HCT116 (cell line): ENCODE measurements around the gene PHF19. TPM values are rescaled to one million over a fixed set of nuclear protein-coding genes. Genes with fewer than 3 reads are reported as not detected.

ENCODE experiments used
- ATAC-seq: fragments of 200-7000 bp; cut with Tn5 transposase; 2 replicates; pipeline ENCODE4 v1.9.1; 2020; ENCODE audit warnings: mild to moderate bottlenecking, moderate library complexity
- BruUV-seq: library from RNA; stranded (reverse); fragments of 400-500 nt; replicated peaks from 2 replicates; lab custom pipeline; 2021; lab: Mats Ljungman, UMichigan
- CTCF ChIA-PET: fragments of 300-600 bp; sonication (Branson Sonifier 250); formaldehyde crosslinking; loops from one replicate; lab custom pipeline; 2021; ENCODE audit warnings: antibody characterized with exemption; lab: Charles Lee
- POLR2A ChIA-PET: fragments of 300-600, 350-600 bp; sonication (Branson Sonifier 250); formaldehyde crosslinking; loops from one replicate; lab custom pipeline; 2021; ENCODE audit warnings: antibody characterized with exemption; lab: Charles Lee
- RAD21 ChIA-PET, 2 experiments: fragments of 300-600 bp; sonication (Branson Sonifier 250); formaldehyde crosslinking; loops; one replicate each; lab custom pipeline; 2023; ENCODE audit warnings: low total read pairs in 2 of 2; ENCODE audit not compliant: uncharacterized antibody in 2 of 2, unreplicated experiment in 2 of 2, low non-redundant PET in 1 of 2; lab: Charles Lee
- DNase-seq: peaks from one replicate; pipeline ENCODE4 v3.0.0-alpha.2; 2010; ENCODE audit warnings: low read depth, low spot score
- H2AFZ ChIP-seq: fragments of 200-600 bp; shearing (Covaris generic), sonication (generic); 2 replicates; pipeline ENCODE4 v1.6.1; 2017; ENCODE audit warnings: low read depth, mixed run types, mixed read lengths, antibody characterized with exemption, low read length; ENCODE audit not compliant: poor library complexity, severe bottlenecking
- H3K27ac ChIP-seq: 2 replicates; pipeline ENCODE4 v1.5.1; 2012; ENCODE audit warnings: low read depth, low read length
- H3K27me3 ChIP-seq: fragments of 200-600 bp; sonication (generic); 2 replicates; pipeline ENCODE4 v1.6.1; 2016; ENCODE audit warnings: mixed run types, low read length, mixed read lengths; ENCODE audit not compliant: insufficient read depth
- H3K36me3 ChIP-seq, 2 experiments: fragments of 200-500 bp in 1 of 2; fragments of 200-600 bp in 1 of 2; sonication (Bioruptor generic) in 1 of 2; sonication (generic) in 1 of 2; 2 replicates each; pipeline versions ENCODE4 v1.5.1 to v1.6.1; 2014 to 2016; ENCODE audit warnings: low read length in 2 of 2, inconsistent platforms in 1 of 2, mixed read lengths in 1 of 2, mixed run types in 1 of 2; ENCODE audit not compliant: insufficient read depth in 2 of 2, control insufficient read depth in 1 of 2
- H3K4me1 ChIP-seq, 2 experiments: fragments of 200-600 bp in 1 of 2; sonication (generic) in 1 of 2; 2 replicates each; pipeline versions ENCODE4 v1.5.1 to v1.6.1; 2012 to 2017; ENCODE audit warnings: low read length in 2 of 2, inconsistent platforms in 1 of 2, mild to moderate bottlenecking in 1 of 2, mixed read lengths in 1 of 2, mixed run types in 1 of 2, moderate library complexity in 1 of 2; ENCODE audit not compliant: insufficient read depth in 2 of 2, control insufficient read depth in 1 of 2
- H3K4me2 ChIP-seq: fragments of 200-600 bp; sonication (generic); 2 replicates; pipeline ENCODE4 v1.6.1; 2017; ENCODE audit warnings: mixed run types, low read length, mixed read lengths
- H3K4me3 ChIP-seq, 2 experiments: fragments of 200-600 bp in 1 of 2; sonication (generic) in 1 of 2; replicated peaks in 1 of 2; 2 replicates each; pipeline ENCODE4 v1.5.1; 2011 to 2016; ENCODE audit warnings: low read length in 2 of 2, control low read depth in 1 of 2, low read depth in 1 of 2, mild to moderate bottlenecking in 1 of 2, mixed read lengths in 1 of 2, mixed run types in 1 of 2
- H3K79me2 ChIP-seq: fragments of 200-600 bp; sonication (generic); 2 replicates; pipeline ENCODE4 v1.6.1; 2017; ENCODE audit warnings: mild to moderate bottlenecking, mixed run types, low read length, moderate library complexity, mixed read lengths; ENCODE audit not compliant: insufficient read depth
- H3K9ac ChIP-seq: fragments of 200-600 bp; sonication (generic); 2 replicates; pipeline ENCODE4 v1.6.1; 2016; ENCODE audit warnings: low read length, mixed read lengths
- H3K9me2 ChIP-seq: fragments of 200-600 bp; sonication (generic), shearing (Covaris generic); 2 replicates; pipeline ENCODE4 v1.6.1; 2017; ENCODE audit warnings: mixed run types, mild to moderate bottlenecking, moderate library complexity; ENCODE audit not compliant: insufficient read depth
- H3K9me3 ChIP-seq, 2 experiments: fragments of 200-500 bp in 1 of 2; fragments of 200-600 bp in 1 of 2; sonication (Bioruptor generic) in 1 of 2; sonication (generic) in 1 of 2; 2 replicates each; pipeline ENCODE4 v1.6.1; 2014 to 2017; ENCODE audit warnings: low read length in 2 of 2, mixed read lengths in 2 of 2, inconsistent platforms in 1 of 2, low read depth in 1 of 2, mild to moderate bottlenecking in 1 of 2, mixed run types in 1 of 2, moderate library complexity in 1 of 2; ENCODE audit not compliant: control insufficient read depth in 1 of 2, insufficient read depth in 1 of 2
- H4K20me1 ChIP-seq: fragments of 200-600 bp; sonication (generic), shearing (Covaris generic); 2 replicates; pipeline ENCODE4 v1.6.1; 2017; ENCODE audit warnings: mixed run types, mild to moderate bottlenecking, moderate library complexity; ENCODE audit not compliant: insufficient read depth
- CEBPB ChIP-seq: IDR thresholded peaks from 2 replicates; pipeline ENCODE4 v1.6.1; 2012; ENCODE audit warnings: low read depth
- ELF1 ChIP-seq: IDR thresholded peaks from 2 replicates; pipeline ENCODE4 v1.6.1; 2012; ENCODE audit warnings: low read depth, borderline replicate concordance
- EZH2phosphoT487 ChIP-seq: fragments of 200-600 bp; IDR thresholded peaks from 2 replicates; pipeline ENCODE4 v1.6.1; 2018; ENCODE audit warnings: antibody characterized with exemption, borderline replicate concordance
- POLR2A ChIP-seq: IDR thresholded peaks from 2 replicates; pipeline ENCODE4 v1.7.0; 2011; ENCODE audit warnings: borderline replicate concordance; ENCODE audit not compliant: insufficient read depth, insufficient read length; ENCODE audit errors: extremely low read depth
- RAD21 ChIP-seq: IDR thresholded peaks from 2 replicates; pipeline ENCODE4 v1.6.1; 2012; ENCODE audit warnings: low read depth, mild to moderate bottlenecking
- TCF7L2 ChIP-seq: IDR thresholded peaks from 2 replicates; pipeline ENCODE4 v1.7.0; 2011; ENCODE audit warnings: borderline replicate concordance, inconsistent platforms; ENCODE audit not compliant: insufficient read depth, insufficient read length; ENCODE audit errors: extremely low read depth
- intact Hi-C: fragments of 100-400 bp; cut with micrococcal nuclease; formaldehyde crosslinking; loops from 2 replicates; pipeline ENCODE4 v1.10.0; 2022
- total RNA-seq: library from RNA; stranded (reverse); gene quantifications from one replicate; pipeline ENCODE4 v1.2.1, GENCODE V29; 2021; ENCODE audit not compliant: unreplicated experiment
- TF ChIP-seq, protein P1 (sequence below): IDR thresholded peaks from 2 replicates; pipeline ENCODE4 v1.6.1; 2012
- TF ChIP-seq, protein P2 (sequence below): IDR thresholded peaks from 2 replicates; pipeline ENCODE4 v1.6.1; 2012; ENCODE audit warnings: low read depth

The PHF19 gene
- total RNA-seq, 1 experiment from 2014 or later, result 74.0 TPM

DNA sequence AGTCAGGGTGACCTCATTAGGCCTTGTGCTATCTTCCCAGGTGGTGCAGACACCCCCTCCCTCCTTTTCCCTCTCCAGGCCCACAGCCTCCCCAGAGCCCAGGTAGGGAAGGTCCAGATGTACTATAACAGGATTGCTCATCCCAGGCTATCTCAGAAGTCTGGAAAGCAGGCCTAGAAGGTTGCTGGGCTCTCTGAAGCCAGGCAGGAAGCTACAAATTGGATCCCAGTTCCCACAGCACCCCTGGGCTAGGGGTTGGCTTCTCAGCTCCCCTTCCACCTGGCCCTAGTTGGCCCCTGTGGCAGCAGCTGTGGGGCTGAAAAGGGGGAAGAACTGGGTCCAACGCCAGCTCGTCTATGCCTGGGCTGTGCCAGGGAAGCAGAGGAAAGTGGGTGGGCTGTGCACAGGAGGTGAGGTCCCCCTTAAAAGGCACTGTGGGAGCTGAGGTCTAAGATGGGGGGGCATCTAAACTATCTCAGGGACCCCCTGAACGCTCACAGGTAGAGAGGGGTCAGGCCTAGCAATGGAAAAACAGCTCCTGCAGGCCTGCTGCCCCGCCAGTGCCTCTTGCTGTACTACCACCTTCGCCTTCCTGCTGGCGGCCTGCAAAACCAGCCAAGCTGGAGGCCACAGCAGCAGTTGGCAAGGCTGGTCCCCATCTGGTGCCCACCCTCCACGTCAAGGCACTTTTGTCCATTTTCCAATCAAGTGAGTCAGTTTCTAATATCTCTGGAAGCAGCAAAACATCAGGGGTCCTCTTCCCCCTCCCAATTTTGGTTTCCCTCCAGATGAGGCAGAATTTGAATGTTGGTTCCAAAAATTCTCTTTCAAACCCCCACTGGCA is 20.9 kb downstream of the PHF19 start:
- RAD21 ChIA-PET, result no interaction called here
- peaks cover 3 to 16% of the 10 kb centered on the region in 2 experiments for H3K36me3 ChIP-seq
- H3K9me2 ChIP-seq, result no peaks in the 10 kb centered on the region
- no peaks in the 10 kb centered on the region for H3K79me2 ChIP-seq
- DNase-seq (no peak), ATAC-seq (no peak)
- intact Hi-C loops, result no loop called here
- H3K27ac ChIP-seq, result no peak overlapping the region
- no peak overlapping the region for H2AFZ ChIP-seq
- no peak overlapping the region for H3K4me2 ChIP-seq
- H3K9me3 ChIP-seq, result no peaks in the 10 kb centered on the region
- BruUV-seq, result no TSS peak
- H3K4me3 ChIP-seq, result no peak overlapping the region
- no peak overlapping the region for H3K9ac ChIP-seq
- H4K20me1 ChIP-seq, result no peaks in the 10 kb centered on the region
- TF ChIP-seq CEBPB (no peak), EZH2phosphoT487 (no peak), POLR2A (no peak), TCF7L2 (no peak), ELF1 (no peak), RAD21 (no peak)
- TF ChIP-seq, protein P1, sequence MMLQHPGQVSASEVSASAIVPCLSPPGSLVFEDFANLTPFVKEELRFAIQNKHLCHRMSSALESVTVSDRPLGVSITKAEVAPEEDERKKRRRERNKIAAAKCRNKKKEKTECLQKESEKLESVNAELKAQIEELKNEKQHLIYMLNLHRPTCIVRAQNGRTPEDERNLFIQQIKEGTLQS, result no peak
- TF ChIP-seq, protein P2, sequence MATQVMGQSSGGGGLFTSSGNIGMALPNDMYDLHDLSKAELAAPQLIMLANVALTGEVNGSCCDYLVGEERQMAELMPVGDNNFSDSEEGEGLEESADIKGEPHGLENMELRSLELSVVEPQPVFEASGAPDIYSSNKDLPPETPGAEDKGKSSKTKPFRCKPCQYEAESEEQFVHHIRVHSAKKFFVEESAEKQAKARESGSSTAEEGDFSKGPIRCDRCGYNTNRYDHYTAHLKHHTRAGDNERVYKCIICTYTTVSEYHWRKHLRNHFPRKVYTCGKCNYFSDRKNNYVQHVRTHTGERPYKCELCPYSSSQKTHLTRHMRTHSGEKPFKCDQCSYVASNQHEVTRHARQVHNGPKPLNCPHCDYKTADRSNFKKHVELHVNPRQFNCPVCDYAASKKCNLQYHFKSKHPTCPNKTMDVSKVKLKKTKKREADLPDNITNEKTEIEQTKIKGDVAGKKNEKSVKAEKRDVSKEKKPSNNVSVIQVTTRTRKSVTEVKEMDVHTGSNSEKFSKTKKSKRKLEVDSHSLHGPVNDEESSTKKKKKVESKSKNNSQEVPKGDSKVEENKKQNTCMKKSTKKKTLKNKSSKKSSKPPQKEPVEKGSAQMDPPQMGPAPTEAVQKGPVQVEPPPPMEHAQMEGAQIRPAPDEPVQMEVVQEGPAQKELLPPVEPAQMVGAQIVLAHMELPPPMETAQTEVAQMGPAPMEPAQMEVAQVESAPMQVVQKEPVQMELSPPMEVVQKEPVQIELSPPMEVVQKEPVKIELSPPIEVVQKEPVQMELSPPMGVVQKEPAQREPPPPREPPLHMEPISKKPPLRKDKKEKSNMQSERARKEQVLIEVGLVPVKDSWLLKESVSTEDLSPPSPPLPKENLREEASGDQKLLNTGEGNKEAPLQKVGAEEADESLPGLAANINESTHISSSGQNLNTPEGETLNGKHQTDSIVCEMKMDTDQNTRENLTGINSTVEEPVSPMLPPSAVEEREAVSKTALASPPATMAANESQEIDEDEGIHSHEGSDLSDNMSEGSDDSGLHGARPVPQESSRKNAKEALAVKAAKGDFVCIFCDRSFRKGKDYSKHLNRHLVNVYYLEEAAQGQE, result no peak
- CTCF ChIA-PET, result no interaction called here
- no peaks in the 10 kb centered on the region for H3K27me3 ChIP-seq
- H3K4me1 ChIP-seq, result no peaks in the 10 kb centered on the region
- POLR2A ChIA-PET, result interaction anchor here (0.8 kb wide), 1 partner anchor 39 kb away, joined by 3 read pairs; no protein-coding TSS in a partner anchor
